HG03025 (cell line): ENCODE data around the gene KLF3.

Source experiments
- ATAC-seq: cut with Tn5 transposase; IDR thresholded peaks from one replicate; pipeline ENCODE4 v1.9.1; 2021; ENCODE audit warnings: mild to moderate bottlenecking, moderate library complexity; ENCODE audit not compliant: unreplicated experiment, low FRiP score

Gene KLF3

DNA sequence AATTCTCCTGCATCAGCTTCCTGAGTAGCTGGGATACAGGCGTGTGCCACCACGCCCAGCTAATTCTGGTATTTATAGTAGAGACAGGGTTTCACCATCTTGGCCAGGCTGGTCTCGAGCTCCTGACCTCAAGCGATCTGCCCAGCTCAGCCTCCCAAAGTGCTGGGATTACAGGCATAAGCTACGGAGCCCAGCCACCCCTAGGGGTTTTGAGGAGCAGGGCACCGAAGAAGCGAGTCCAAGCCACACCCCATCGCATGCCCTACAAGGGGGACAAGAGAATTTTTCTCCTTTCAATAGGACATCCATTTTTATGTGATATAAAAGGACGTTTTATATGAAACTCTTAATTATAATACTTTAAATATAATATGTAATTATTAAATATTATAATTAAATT, 13.9 kb upstream of the KLF3 start:
- ATAC-seq, result no peak

GRCh38 chr4:38654273-38654672, 9.7 kb upstream of the KLF3 start:
- no peak for ATAC-seq

DNA sequence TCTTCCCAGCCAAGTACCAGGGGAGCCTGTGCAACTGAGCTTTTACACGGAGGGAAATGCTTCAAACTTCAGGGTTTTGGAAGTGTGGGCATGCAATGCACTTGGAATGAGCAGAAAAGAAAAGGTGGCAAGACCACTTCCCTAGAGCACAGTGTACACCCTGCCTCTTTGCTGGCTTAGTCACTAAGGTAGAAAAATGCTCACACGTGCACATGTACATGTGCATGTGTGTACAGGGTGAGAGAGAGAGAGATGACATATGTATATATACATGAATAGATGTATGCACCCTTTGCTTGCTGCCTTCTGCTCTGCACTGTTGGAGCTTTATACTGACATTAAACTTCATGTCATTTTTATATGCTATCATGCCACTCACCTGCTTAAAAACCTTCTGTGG, 7.9 kb upstream of the KLF3 start:
- ATAC-seq, result no peak

GRCh38 chr4:38659346-38659745, 4.7 kb upstream of the KLF3 start:
- ATAC-seq, result no peak

DNA sequence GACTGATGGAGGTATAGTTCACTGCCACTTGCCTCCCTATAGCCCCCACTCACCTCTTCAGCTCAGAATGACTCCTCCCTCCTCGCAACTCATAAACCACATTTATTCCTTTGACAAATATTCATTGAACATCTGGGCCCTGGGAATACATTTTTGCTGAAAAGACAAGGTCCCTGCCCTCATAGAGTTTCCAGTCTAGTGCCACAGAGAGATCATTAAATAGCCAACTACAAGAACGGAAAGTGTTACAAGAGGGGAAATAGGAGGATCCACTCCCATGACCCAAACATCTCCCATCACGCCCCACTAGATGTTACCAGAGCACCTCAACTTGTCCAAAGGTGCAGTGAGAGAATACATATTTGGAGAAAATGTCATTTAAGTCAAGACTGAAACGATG, 3.2 kb upstream of the KLF3 start:
- no peak for ATAC-seq

- ATAC-seq, result no peak
Measured at GRCh38 chr4:38661371-38661770, 2.6 kb upstream of the KLF3 start.

GRCh38 chr4:38662522-38663089, 1.4 kb upstream of the KLF3 start:
- ATAC-seq, result no peak

GRCh38 chr4:38663090-38663800, 754 bp upstream of the KLF3 start:
- ATAC-seq, result peak; percentile 55

- ATAC-seq, result peak; percentile 2
Measured at GRCh38 chr4:38664706-38665401, 855 bp downstream of the KLF3 start.

DNA sequence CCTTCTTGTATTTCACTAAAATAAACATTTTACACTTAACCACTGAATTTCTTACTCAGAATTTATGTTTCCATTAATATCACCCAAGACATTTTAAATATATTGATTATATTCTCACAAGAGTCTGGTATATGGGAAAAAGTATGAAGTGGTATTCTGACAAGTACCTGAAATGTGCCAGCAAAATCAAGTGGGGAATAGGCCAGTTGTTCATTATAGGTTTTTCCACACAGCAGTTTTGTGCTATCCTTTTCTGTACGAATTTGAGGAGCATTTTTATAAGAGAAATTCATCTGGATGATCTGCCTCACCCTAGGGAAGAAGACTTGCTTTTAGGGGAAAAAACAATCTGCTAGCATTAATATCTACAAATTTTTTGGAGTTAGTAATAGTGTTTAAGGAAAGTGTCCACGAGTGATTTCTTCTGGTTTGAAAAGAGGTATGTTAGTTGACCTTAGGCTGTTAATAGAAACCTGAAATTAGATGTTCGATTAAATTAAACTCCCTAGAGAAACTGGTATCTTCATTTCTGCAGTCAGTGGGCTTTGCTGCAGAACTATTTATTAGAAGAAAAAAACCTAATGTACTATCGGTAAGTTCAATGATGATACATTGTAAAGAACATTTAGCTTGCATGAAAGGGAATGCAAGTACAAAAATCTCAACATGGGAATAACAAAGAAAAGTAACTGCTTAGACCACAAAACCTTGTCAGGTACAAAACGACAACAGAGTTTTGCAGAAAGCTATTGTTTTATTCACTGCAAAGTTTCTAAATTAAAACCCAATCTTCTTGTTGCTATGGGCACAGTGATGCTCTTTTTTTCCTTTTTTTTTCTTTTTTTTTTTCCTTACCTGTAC, 1.8 kb downstream of the KLF3 start:
- ATAC-seq, result no peak

- no peak for ATAC-seq
Measured at GRCh38 chr4:38666766-38667084, 2.7 kb downstream of the KLF3 start.

DNA sequence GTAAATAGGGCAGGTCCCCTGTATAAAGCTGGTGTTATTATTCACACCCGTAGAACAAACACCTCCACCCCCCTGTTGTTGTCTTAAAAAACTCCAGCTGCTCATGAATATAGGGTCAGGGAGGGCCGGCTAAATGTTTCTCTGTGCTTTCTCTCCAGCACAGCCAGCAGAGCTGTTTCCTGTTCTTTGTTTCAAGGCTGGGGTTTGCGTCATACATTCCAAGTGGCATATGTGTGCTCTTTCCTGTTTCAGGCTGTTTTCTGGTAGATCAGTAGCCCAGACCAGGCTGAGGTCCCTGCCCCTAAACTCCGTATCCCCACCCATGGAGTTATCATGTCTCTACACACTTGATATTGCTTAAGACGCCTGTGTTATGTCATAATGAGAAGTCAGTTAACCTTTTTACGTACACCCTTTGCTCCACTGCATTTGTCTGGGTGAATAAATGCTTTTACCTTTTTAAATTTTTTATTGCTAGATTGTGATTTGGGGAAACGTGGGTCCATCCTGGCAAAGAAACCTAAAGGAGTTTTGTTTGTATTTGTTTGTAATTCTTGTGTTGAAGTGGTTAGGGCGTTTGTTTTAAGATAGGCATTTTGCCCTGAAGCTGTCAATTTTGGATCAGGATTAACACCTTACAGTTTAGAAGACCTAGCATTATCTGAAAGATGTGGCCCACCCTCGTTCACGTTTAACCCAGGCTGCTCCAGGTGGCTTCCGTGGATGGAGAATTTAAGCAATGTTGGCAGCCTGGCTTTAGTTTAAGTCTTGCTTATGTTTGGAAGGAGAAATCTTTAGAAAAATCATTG, 3.3 kb downstream of the KLF3 start:
- no peak for ATAC-seq

DNA sequence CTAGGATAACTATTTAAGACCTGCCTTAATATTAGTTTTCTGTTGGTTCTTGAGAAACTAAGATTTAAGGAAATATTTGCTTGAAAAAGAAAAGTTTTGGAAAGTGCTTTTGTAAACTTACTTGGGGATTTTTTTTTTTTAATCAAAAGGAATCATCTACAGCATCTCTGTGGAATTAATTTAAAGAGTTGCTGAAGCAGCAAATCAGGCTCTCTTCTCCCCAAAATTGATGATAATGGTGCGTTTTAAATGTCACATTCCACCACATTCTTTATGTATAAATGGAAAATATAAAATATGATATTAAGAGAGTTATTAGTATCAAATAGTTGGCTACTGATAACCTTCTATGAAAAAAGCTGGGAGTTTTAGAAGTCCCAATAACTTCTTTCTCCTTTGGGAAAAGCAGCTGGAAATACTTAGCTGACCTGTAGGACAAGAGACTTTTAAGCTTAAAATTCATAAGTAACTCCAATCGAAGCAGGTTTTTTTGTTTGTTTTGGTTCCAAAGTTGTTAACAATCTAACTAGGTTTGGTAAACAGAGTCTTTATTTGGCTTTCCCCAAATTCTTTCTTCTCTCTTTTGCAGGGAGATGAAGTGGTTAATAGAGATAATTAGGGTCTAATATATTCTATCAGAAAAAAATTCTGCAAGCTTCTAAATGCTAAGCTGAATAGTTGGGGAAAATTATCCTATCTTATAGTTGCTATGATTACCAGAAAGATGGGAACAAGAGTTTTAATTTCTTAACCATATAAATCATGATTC, 4.4 kb downstream of the KLF3 start:
- ATAC-seq, result no peak

GRCh38 chr4:38669208-38669607, 5.2 kb downstream of the KLF3 start:
- ATAC-seq, result no peak

- no peak for ATAC-seq
Measured at GRCh38 chr4:38670109-38670901, 6.3 kb downstream of the KLF3 start.

- ATAC-seq, result no peak
Measured at GRCh38 chr4:38670939-38671591, 7.1 kb downstream of the KLF3 start.

DNA sequence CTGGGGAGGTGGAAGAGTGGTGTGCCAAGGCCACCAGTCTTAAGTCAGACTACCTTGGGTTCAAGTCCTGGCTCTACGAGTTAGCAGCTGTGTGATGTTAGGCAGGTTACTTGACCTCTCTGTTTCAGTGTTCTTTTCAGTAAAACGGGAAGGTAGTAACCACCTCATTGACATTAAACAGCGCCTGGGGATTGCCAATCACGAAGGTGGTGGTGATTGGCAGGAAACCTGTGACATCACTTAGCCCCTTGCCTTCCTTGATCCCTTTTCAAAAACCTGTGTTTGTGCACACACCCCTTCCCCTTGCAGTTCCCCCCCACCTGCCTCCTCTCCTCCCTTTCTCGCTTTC, 7.6 kb downstream of the KLF3 start:
- ATAC-seq, result no peak

- no peak for ATAC-seq
Measured at GRCh38 chr4:38672074-38672396, 8.0 kb downstream of the KLF3 start.
